ENCODE results near the gene CAPN2. TPM values are rescaled to one million over a fixed set of nuclear protein-coding genes. Genes with fewer than 3 reads are reported as not detected.

The CAPN2 gene
- total RNA-seq, 1 donor from 2014 or later = 306 TPM

GRCh38 chr1:223750730-223751570 is 38.6 kb downstream of the CAPN2 start:
- H3K4me3 ChIP-seq = no peak overlapping the region
- H3K27ac ChIP-seq = no peak overlapping the region
- H3K9me3 ChIP-seq = no peaks in the 10 kb centered on the region
- intact Hi-C loops (cut with DNase I) = loop anchor here (5.0 kb wide), 1 partner anchor 54 kb away; no protein-coding TSS in a partner anchor
- ATAC-seq (no peak), DNase-seq (no peak)
- H3K36me3 ChIP-seq = peaks cover 83% of the 10 kb centered on the region
- H3K27me3 ChIP-seq = no peaks in the 10 kb centered on the region
- TF ChIP-seq CTCF (IDR thresholded peaks at IDR 0.05) = no peak
- peaks cover 17% of the 10 kb centered on the region for H3K4me1 ChIP-seq

GRCh38 chr1:223751696-223752095 is 39.4 kb downstream of the CAPN2 start:
- ATAC-seq (no peak), DNase-seq (no peak)
- Histone ChIP-seq H3K4me3 (no peak overlapping the region), H3K27ac (no peak overlapping the region), H3K27me3 (no peaks in the 10 kb centered on the region), H3K4me1 (peaks cover 17% of the 10 kb centered on the region), H3K36me3 (peaks cover 84% of the 10 kb centered on the region), H3K9me3 (no peaks in the 10 kb centered on the region)
- no peak for TF ChIP-seq CTCF (IDR thresholded peaks at IDR 0.05)
- intact Hi-C loops (cut with DNase I) = loop anchor here (5.0 kb wide), 1 partner anchor 54 kb away; no protein-coding TSS in a partner anchor

GRCh38 chr1:223752721-223753515 is 40.6 kb downstream of the CAPN2 start:
- TF ChIP-seq CTCF (IDR thresholded peaks at IDR 0.05) = no peak
- Histone ChIP-seq H3K27me3 (no peaks in the 10 kb centered on the region), H3K27ac (no peak overlapping the region), H3K36me3 (peaks cover 86% of the 10 kb centered on the region), H3K4me1 (peaks cover 10% of the 10 kb centered on the region), H3K9me3 (no peaks in the 10 kb centered on the region), H3K4me3 (no peak overlapping the region)
- ATAC-seq = no peak
- intact Hi-C loops (cut with DNase I) = loop anchor here (5.0 kb wide), 1 partner anchor 56 kb away; no protein-coding TSS in a partner anchor
- DNase-seq = no peak

GRCh38 chr1:223754681-223755431 is 42.5 kb downstream of the CAPN2 start:
- intact Hi-C loops (cut with DNase I) = loop anchor here (5.0 kb wide), 1 partner anchor 58 kb away; no protein-coding TSS in a partner anchor
- Histone ChIP-seq H3K4me3 (no peak overlapping the region), H3K27ac (no peak overlapping the region), H3K9me3 (no peaks in the 10 kb centered on the region), H3K4me1 (no peaks in the 10 kb centered on the region), H3K36me3 (peaks cover 98% of the 10 kb centered on the region), H3K27me3 (no peaks in the 10 kb centered on the region)
- DNase-seq (no peak), ATAC-seq (no peak)
- TF ChIP-seq CTCF (IDR thresholded peaks at IDR 0.05) = no peak

GRCh38 chr1:223755432-223755792 is 43.1 kb downstream of the CAPN2 start:
- no peak for TF ChIP-seq CTCF (IDR thresholded peaks at IDR 0.05)
- peaks cover 2% of the 10 kb centered on the region for H3K4me1 ChIP-seq
- intact Hi-C loops (cut with DNase I) = no loop called here
- H3K27ac ChIP-seq = no peak overlapping the region
- DNase-seq (no peak), ATAC-seq (no peak)
- H3K27me3 ChIP-seq = no peaks in the 10 kb centered on the region
- no peak overlapping the region for H3K4me3 ChIP-seq
- no peaks in the 10 kb centered on the region for H3K9me3 ChIP-seq
- H3K36me3 ChIP-seq = peaks cover 92% of the 10 kb centered on the region

Data from upper lobe of right lung (tissue), 1 donor.